Activated T-helper 1 cell treated with anti-CD3 and anti-CD28 coated beads, Interleukin-12 subunit alpha, Interleukin-12 subunit beta, Interleukin-2, Interleukin-4 antibody, amounts not matched to agents 30 ng/mL and 10 ng/mL and 1 ng/mL, durations not matched to agents 14 hours and 24 hours and 36 hours (primary cell): Measurements from ENCODE around the gene DAW1. TPM values are rescaled to one million over a fixed set of nuclear protein-coding genes. Genes with fewer than 3 reads are reported as not detected.

ENCODE experiments used
- DNase-seq: peaks from one replicate; pipeline ENCODE4 v3.0.0; 2021; ENCODE audit warnings: low spot score
- H3K27ac Mint-ChIP-seq: one replicate; pipeline ENCODE4 v1.8.0; 2021; ENCODE audit warnings: mild to moderate bottlenecking, mixed read lengths
- H3K27me3 Mint-ChIP-seq: one replicate; pipeline ENCODE4 v1.8.0; 2022; ENCODE audit warnings: mild to moderate bottlenecking, moderate library complexity, mixed read lengths; ENCODE audit not compliant: insufficient read depth
- H3K36me3 Mint-ChIP-seq: one replicate; pipeline ENCODE4 v1.8.0; 2021; ENCODE audit warnings: low read depth, mixed read lengths
- H3K4me1 Mint-ChIP-seq: one replicate; pipeline ENCODE4 v1.8.0; 2021; ENCODE audit warnings: low read depth, mixed read lengths
- H3K4me3 Mint-ChIP-seq: one replicate; pipeline ENCODE4 v1.8.0; 2021; ENCODE audit warnings: mild to moderate bottlenecking, moderate library complexity, mixed read lengths
- H3K9me3 Mint-ChIP-seq: one replicate; pipeline ENCODE4 v1.8.0; 2021; ENCODE audit warnings: mixed read lengths
- intact Hi-C: fragments of 100-400 bp; cut with micrococcal nuclease; formaldehyde crosslinking; loops from one replicate; pipeline ENCODE4 v1.15.1; 2024
- total RNA-seq: library from RNA; stranded (reverse); gene quantifications from 2 replicates; pipeline ENCODE4 v1.2.3, GENCODE V29; 2022

Gene DAW1
- total RNA-seq, 1 donor from 2014 or later = not detected

GRCh38 chr2:227848146-227848545, 23.3 kb upstream of the DAW1 start:
- Mint-ChIP-seq H3K4me1 (no peaks in the 10 kb centered on the region), H3K4me3 (no peak overlapping the region), H3K9me3 (no peaks in the 10 kb centered on the region), H3K27ac (no peak overlapping the region), H3K27me3 (peaks cover 3% of the 10 kb centered on the region), H3K36me3 (no peaks in the 10 kb centered on the region)
- DNase-seq = no peak
- intact Hi-C loops = no loop called here

DNA sequence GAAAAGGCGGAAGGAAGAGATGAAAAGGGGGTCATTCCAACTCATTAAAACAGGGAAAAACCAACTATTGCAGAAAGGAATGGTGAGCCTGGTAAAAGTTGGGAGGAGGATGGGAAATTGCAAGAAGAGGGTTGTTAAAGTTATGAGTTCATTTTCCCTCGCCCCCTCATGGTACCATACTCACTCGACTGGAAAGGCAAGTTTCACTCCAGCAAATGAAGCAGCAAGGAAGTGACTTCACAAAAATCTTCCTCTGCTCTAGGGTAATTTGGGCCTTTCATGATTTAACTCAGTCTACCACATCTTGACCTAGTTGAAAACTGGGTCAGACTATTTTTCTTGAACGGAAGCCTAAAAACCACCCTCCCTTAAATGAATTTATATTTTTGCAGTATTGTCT, 22.8 kb upstream of the DAW1 start:
- DNase-seq = no peak

DNA sequence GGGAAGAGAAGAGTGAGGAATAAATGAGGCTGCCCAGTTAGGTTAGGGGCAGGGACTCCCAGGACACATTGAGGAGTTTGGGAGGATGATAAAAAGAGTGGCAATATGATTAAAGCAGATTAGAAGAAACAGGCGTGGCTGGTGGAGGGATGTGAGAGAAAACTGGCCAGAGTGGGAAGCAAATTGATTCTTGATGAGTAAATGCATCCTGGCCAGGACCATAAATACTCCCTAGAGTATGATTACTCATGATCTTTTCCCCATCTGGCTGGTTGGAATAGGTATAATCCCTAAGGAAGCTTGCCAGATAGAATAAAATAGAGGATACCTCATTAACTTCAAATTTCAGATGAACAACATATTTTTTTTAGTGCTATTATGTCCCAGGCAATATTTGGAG, 21.5 kb upstream of the DAW1 start:
- intact Hi-C loops = no loop called here
- no peak for DNase-seq
- Mint-ChIP-seq H3K4me1 (no peaks in the 10 kb centered on the region), H3K36me3 (no peaks in the 10 kb centered on the region), H3K9me3 (no peaks in the 10 kb centered on the region), H3K4me3 (no peak overlapping the region), H3K27ac (no peak overlapping the region), H3K27me3 (peaks cover 3% of the 10 kb centered on the region)

More for the DNA sequence above, 22.8 kb upstream of the DAW1 start:
- intact Hi-C loops = no loop called here
- H3K36me3 Mint-ChIP-seq = no peaks in the 10 kb centered on the region
- H3K9me3 Mint-ChIP-seq = no peaks in the 10 kb centered on the region
- no peak overlapping the region for H3K27ac Mint-ChIP-seq
- no peak overlapping the region for H3K4me3 Mint-ChIP-seq
- no peaks in the 10 kb centered on the region for H3K4me1 Mint-ChIP-seq
- peaks cover 3% of the 10 kb centered on the region for H3K27me3 Mint-ChIP-seq

- no peak for DNase-seq
- Mint-ChIP-seq H3K4me1 (no peaks in the 10 kb centered on the region), H3K36me3 (no peaks in the 10 kb centered on the region), H3K4me3 (no peak overlapping the region), H3K27ac (no peak overlapping the region), H3K9me3 (no peaks in the 10 kb centered on the region), H3K27me3 (peaks cover 3% of the 10 kb centered on the region)
- intact Hi-C loops = no loop called here
Observed at GRCh38 chr2:227853204-227853629, 18.2 kb upstream of the DAW1 start.

DNA sequence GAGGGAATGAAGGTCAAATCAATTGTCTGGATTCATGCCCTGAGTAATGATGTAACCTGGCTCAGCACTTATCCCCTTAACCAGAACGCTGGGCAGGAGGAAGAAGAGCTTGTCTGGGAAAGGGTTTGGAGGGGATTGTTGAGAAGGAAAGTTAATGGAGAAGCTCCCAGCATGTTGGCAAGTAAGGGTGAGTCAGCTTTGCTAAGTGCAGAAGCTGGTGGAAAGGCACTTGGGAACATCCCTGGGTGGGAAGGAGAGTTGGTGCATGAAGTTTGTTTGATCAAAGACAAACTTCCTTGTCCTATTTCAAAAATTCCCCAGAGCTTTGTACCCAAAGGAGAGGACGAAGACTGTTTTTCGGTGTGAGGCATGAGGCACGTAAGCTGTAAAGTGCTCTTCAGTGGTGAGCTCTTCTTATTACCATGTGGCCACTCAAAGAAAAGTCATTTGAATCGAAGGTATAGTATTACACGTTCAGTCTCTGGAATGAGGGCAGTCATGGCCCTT, 17.6 kb upstream of the DAW1 start:
- no peak for DNase-seq
- Mint-ChIP-seq H3K4me3 (no peak overlapping the region), H3K36me3 (no peaks in the 10 kb centered on the region), H3K27me3 (peaks cover 3% of the 10 kb centered on the region), H3K9me3 (no peaks in the 10 kb centered on the region), H3K27ac (no peak overlapping the region), H3K4me1 (no peaks in the 10 kb centered on the region)
- intact Hi-C loops = no loop called here

DNA sequence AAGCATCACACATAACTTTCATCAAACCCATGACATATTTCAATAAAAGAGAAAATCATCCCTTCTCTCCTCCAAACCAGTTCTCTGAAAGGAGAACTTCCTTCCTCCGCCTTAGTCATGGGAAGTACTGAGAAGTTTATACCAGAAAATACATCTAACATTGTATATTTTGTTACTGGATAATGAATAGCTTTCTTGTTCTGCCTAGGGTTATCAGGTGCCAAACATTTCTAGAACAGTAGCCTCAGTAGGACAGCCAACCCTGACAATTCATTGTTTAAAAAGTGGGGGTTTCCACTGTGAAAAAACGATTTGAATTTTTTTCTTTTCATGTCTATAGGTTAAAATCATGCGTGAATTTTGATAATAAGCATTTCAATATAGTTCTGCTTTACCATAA, 16.0 kb upstream of the DAW1 start:
- DNase-seq = no peak
- H3K36me3 Mint-ChIP-seq = no peaks in the 10 kb centered on the region
- no peaks in the 10 kb centered on the region for H3K9me3 Mint-ChIP-seq
- no peak overlapping the region for H3K27ac Mint-ChIP-seq
- intact Hi-C loops = no loop called here
- no peak overlapping the region for H3K4me3 Mint-ChIP-seq
- no peaks in the 10 kb centered on the region for H3K4me1 Mint-ChIP-seq
- peaks cover 3% of the 10 kb centered on the region for H3K27me3 Mint-ChIP-seq

DNA sequence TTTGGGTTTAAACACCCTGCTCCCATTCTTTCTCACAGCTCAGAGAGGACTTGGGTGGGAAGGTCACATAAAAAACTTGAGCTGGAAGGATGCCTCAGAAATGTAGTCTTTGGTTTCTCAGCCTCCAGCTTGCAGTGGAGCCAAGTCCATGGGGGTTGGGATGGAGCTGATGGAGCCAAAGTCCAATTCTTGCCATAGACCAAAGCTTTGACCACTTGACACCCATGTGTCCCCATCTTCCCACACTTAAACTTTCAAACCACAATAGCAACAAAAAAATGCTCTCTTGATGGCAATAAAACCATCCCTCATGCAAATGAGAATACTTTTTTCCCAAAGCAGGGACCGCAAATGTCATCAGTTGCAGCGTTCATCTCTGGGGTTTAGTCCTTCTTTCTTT, 14.7 kb upstream of the DAW1 start:
- intact Hi-C loops = no loop called here
- peaks cover 3% of the 10 kb centered on the region for H3K27me3 Mint-ChIP-seq
- H3K9me3 Mint-ChIP-seq = no peaks in the 10 kb centered on the region
- H3K36me3 Mint-ChIP-seq = no peaks in the 10 kb centered on the region
- no peak overlapping the region for H3K27ac Mint-ChIP-seq
- DNase-seq = no peak
- H3K4me1 Mint-ChIP-seq = no peaks in the 10 kb centered on the region
- H3K4me3 Mint-ChIP-seq = no peak overlapping the region

DNA sequence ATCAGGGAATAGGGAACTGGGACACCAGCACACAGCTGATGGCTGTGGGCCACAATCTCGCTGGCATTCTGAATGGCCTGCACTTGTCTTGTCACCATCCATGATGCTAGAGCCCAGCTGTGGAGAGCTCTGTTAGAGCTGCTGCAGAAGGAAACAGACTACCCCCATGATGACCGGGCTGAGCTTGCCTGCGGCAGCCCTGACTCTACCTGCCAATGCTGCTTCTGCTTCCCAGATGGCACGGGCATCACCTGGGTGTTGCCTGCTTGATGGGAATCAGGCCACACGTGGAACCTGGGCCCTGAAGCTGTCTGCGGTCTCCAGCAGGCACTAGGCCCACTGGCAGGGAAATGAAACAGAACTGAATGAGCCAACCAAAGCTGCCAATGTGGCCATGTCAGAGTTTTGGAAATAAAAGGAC, 11.2 kb upstream of the DAW1 start:
- intact Hi-C loops = no loop called here
- no peaks in the 10 kb centered on the region for H3K4me1 Mint-ChIP-seq
- no peak overlapping the region for H3K4me3 Mint-ChIP-seq

GRCh38 chr2:227861011-227861410, 10.4 kb upstream of the DAW1 start:
- no peak overlapping the region for H3K4me3 Mint-ChIP-seq
- no peak overlapping the region for H3K27ac Mint-ChIP-seq
- intact Hi-C loops = no loop called here
- no peak for DNase-seq
- H3K4me1 Mint-ChIP-seq = no peaks in the 10 kb centered on the region
- no peaks in the 10 kb centered on the region for H3K36me3 Mint-ChIP-seq
- H3K27me3 Mint-ChIP-seq = peaks cover 5% of the 10 kb centered on the region
- no peaks in the 10 kb centered on the region for H3K9me3 Mint-ChIP-seq

More for the DNA sequence above, 11.2 kb upstream of the DAW1 start:
- no peaks in the 10 kb centered on the region for H3K9me3 Mint-ChIP-seq
- DNase-seq = no peak
- peaks cover 5% of the 10 kb centered on the region for H3K27me3 Mint-ChIP-seq
- H3K36me3 Mint-ChIP-seq = no peaks in the 10 kb centered on the region
- no peak overlapping the region for H3K27ac Mint-ChIP-seq

GRCh38 chr2:227862227-227862740, 9.1 kb upstream of the DAW1 start:
- H3K27me3 Mint-ChIP-seq = peaks cover 5% of the 10 kb centered on the region
- DNase-seq = no peak
- H3K27ac Mint-ChIP-seq = no peak overlapping the region
- H3K9me3 Mint-ChIP-seq = no peaks in the 10 kb centered on the region
- intact Hi-C loops = loop anchor here (1.0 to 2.0 kb wide), 3 partner anchors 87 to 204 kb away; no protein-coding TSS in a partner anchor
- H3K4me1 Mint-ChIP-seq = no peaks in the 10 kb centered on the region
- H3K4me3 Mint-ChIP-seq = no peak overlapping the region
- no peaks in the 10 kb centered on the region for H3K36me3 Mint-ChIP-seq

- H3K4me3 Mint-ChIP-seq = no peak overlapping the region
- H3K27me3 Mint-ChIP-seq = peaks cover 5% of the 10 kb centered on the region
- H3K4me1 Mint-ChIP-seq = no peaks in the 10 kb centered on the region
- DNase-seq = no peak
- intact Hi-C loops = loop anchor here (1.0 to 2.0 kb wide), 3 partner anchors 88 to 205 kb away; no protein-coding TSS in a partner anchor
- H3K9me3 Mint-ChIP-seq = no peaks in the 10 kb centered on the region
- H3K27ac Mint-ChIP-seq = no peak overlapping the region
- H3K36me3 Mint-ChIP-seq = no peaks in the 10 kb centered on the region
Observed at GRCh38 chr2:227862741-227863588, 8.5 kb upstream of the DAW1 start.

GRCh38 chr2:227864161-227864756, 7.2 kb upstream of the DAW1 start:
- Mint-ChIP-seq H3K4me1 (no peaks in the 10 kb centered on the region), H3K27ac (no peak overlapping the region), H3K27me3 (peaks cover 5% of the 10 kb centered on the region), H3K4me3 (no peak overlapping the region), H3K36me3 (no peaks in the 10 kb centered on the region), H3K9me3 (no peaks in the 10 kb centered on the region)
- intact Hi-C loops = no loop called here
- DNase-seq = no peak

GRCh38 chr2:227865291-227865690, 6.1 kb upstream of the DAW1 start:
- DNase-seq = no peak
- Mint-ChIP-seq H3K27ac (no peak overlapping the region), H3K27me3 (peaks cover 9% of the 10 kb centered on the region), H3K36me3 (no peaks in the 10 kb centered on the region), H3K4me1 (no peaks in the 10 kb centered on the region), H3K9me3 (no peaks in the 10 kb centered on the region), H3K4me3 (no peak overlapping the region)
- intact Hi-C loops = no loop called here
